Mesenchymal stem cell (in vitro differentiated cells and primary cell): Measurements from ENCODE around the gene CD81.

Experiments
- DNase-seq: peaks from one replicate; pipeline ENCODE4 v3.0.0-alpha.2; 2013
- H2AFZ ChIP-seq: one replicate; pipeline ENCODE4 v1.6.1; 2013; ENCODE audit warnings: low read depth, mild to moderate bottlenecking, control low read depth, inconsistent platforms, low read length, moderate library complexity
- H2AK5ac ChIP-seq: 2 replicates; pipeline ENCODE4 v1.6.1; 2013; ENCODE audit warnings: low read length, moderate library complexity, mild to moderate bottlenecking, inconsistent platforms; ENCODE audit not compliant: severe bottlenecking
- H2BK120ac ChIP-seq: one replicate; pipeline ENCODE4 v1.6.1; 2013; ENCODE audit warnings: low read depth, mild to moderate bottlenecking, inconsistent platforms, low read length, moderate library complexity
- H2BK12ac ChIP-seq, 2 experiments: one replicate each; pipeline ENCODE4 v1.6.1; 2013; ENCODE audit warnings: inconsistent platforms in 2 of 2, low read length in 2 of 2, mild to moderate bottlenecking in 2 of 2, moderate library complexity in 2 of 2, control low read depth in 1 of 2
- H2BK15ac ChIP-seq: one replicate; pipeline ENCODE4 v1.6.1; 2013; ENCODE audit warnings: mild to moderate bottlenecking, low read depth, inconsistent platforms; ENCODE audit not compliant: poor library complexity, severe bottlenecking
- H2BK5ac ChIP-seq: 2 replicates; pipeline ENCODE4 v1.6.1; 2013; ENCODE audit warnings: low read depth, mild to moderate bottlenecking, low read length, control low read depth, inconsistent platforms; ENCODE audit not compliant: poor library complexity, severe bottlenecking
- H3K14ac ChIP-seq, 2 experiments: one replicate each; pipeline ENCODE4 v1.6.1; 2013; ENCODE audit warnings: inconsistent platforms in 2 of 2, low read length in 2 of 2, control low read depth in 1 of 2, mild to moderate bottlenecking in 1 of 2, moderate library complexity in 1 of 2
- H3K18ac ChIP-seq, 2 experiments: one replicate each; pipeline ENCODE4 v1.6.1; 2013; ENCODE audit warnings: inconsistent platforms in 2 of 2, low read length in 2 of 2, control low read depth in 1 of 2, low read depth in 1 of 2, mild to moderate bottlenecking in 1 of 2
- H3K23ac ChIP-seq, 2 experiments: one replicate each; pipeline ENCODE4 v1.6.1; 2013; ENCODE audit warnings: inconsistent platforms in 2 of 2, low read length in 2 of 2, mild to moderate bottlenecking in 2 of 2, moderate library complexity in 2 of 2, control low read depth in 1 of 2
- H3K27ac ChIP-seq: 2 replicates; pipeline ENCODE4 v1.5.1; 2013; ENCODE audit warnings: mild to moderate bottlenecking, moderate library complexity, low read length, control low read depth, inconsistent platforms; ENCODE audit not compliant: poor library complexity, severe bottlenecking
- H3K27me3 ChIP-seq, 2 experiments: 2 replicates each; pipeline versions ENCODE4 v1.6.1 to v1.7.0; 2013; ENCODE audit warnings: low read length in 2 of 2, mild to moderate bottlenecking in 2 of 2, moderate library complexity in 2 of 2, control low read depth in 1 of 2, inconsistent platforms in 1 of 2; ENCODE audit not compliant: control insufficient read depth in 1 of 2, insufficient read depth in 1 of 2
- H3K36me3 ChIP-seq, 2 experiments: 2 replicates each; pipeline versions ENCODE4 v1.6.1 to v1.7.0; 2013; ENCODE audit warnings: low read length in 2 of 2, control low read depth in 1 of 2, inconsistent platforms in 1 of 2, low read depth in 1 of 2, mild to moderate bottlenecking in 1 of 2; ENCODE audit not compliant: insufficient read depth in 2 of 2, control insufficient read depth in 1 of 2
- H3K4ac ChIP-seq, 2 experiments: one replicate each; pipeline ENCODE4 v1.6.1; 2013; ENCODE audit warnings: inconsistent platforms in 2 of 2, low read length in 2 of 2, mild to moderate bottlenecking in 2 of 2, moderate library complexity in 2 of 2, control low read depth in 1 of 2, low read depth in 1 of 2
- H3K4me1 ChIP-seq: 2 replicates; pipeline ENCODE4 v1.6.1; 2013; ENCODE audit warnings: low read depth, low read length, control low read depth; ENCODE audit not compliant: control insufficient read depth, insufficient read depth
- H3K4me2 ChIP-seq: 2 replicates; pipeline ENCODE4 v1.6.1; 2013; ENCODE audit warnings: low read length, mild to moderate bottlenecking, inconsistent platforms; ENCODE audit not compliant: poor library complexity, severe bottlenecking
- H3K4me3 ChIP-seq, 2 experiments: 2 replicates each; pipeline versions ENCODE4 v1.5.1 to v1.7.0; 2013; ENCODE audit warnings: low read length in 2 of 2, mild to moderate bottlenecking in 2 of 2, control low read depth in 1 of 2, low read depth in 1 of 2; ENCODE audit not compliant: insufficient read depth in 1 of 2
- H3K79me1 ChIP-seq: replicated peaks from 2 replicates; pipeline ENCODE4 v1.6.1; 2013; ENCODE audit warnings: mild to moderate bottlenecking, control low read depth, low read length, inconsistent platforms; ENCODE audit not compliant: poor library complexity, severe bottlenecking
- H3K9ac ChIP-seq: 2 replicates; pipeline ENCODE4 v1.7.0; 2013; ENCODE audit warnings: mild to moderate bottlenecking, low read length, moderate library complexity
- H3K9me3 ChIP-seq: 2 replicates; pipeline ENCODE4 v1.7.0; 2013; ENCODE audit warnings: mild to moderate bottlenecking, low read length; ENCODE audit not compliant: control insufficient read depth
- H4K8ac ChIP-seq: one replicate; pipeline ENCODE4 v1.6.1; 2013; ENCODE audit warnings: inconsistent platforms, mild to moderate bottlenecking, low read length, moderate library complexity
- H4K91ac ChIP-seq: one replicate; pipeline ENCODE4 v1.6.1; 2013; ENCODE audit warnings: mild to moderate bottlenecking, low read length, inconsistent platforms
- WGBS: methylation state at CpG from one replicate; pipeline ENCODE4 v1.1.7; 2013; ENCODE audit warnings: mixed read lengths; 5-methylcytosine and 5-hydroxymethylcytosine counted together

Gene CD81

GRCh38 chr11:2421996-2422395 is 44.9 kb downstream of the CD81 start:
- H4K8ac ChIP-seq = no peak overlapping the region
- H2BK15ac ChIP-seq = no peak overlapping the region
- no peak overlapping the region for H2BK120ac ChIP-seq
- H3K18ac ChIP-seq = no peak overlapping the region
- H3K23ac ChIP-seq = no peak overlapping the region
- no peak overlapping the region for H4K91ac ChIP-seq
- no peak overlapping the region for H2BK12ac ChIP-seq
- peaks cover 8 to 42% of the 10 kb centered on the region in 2 experiments for H3K27me3 ChIP-seq
- no peak overlapping the region for H3K27ac ChIP-seq
- DNase-seq = no peak
- no peak overlapping the region for H3K9ac ChIP-seq
- H2BK5ac ChIP-seq = no peak overlapping the region
- no peak overlapping the region for H2AK5ac ChIP-seq
- 89% methylated on average over 17 of the region's 17 CpGs for WGBS
- H3K79me1 ChIP-seq = no peaks in the 10 kb centered on the region
- H3K14ac ChIP-seq = no peak overlapping the region
- H3K36me3 ChIP-seq = no peaks in the 10 kb centered on the region
- no peaks in the 10 kb centered on the region for H3K9me3 ChIP-seq
- no peak overlapping the region for H3K4ac ChIP-seq
- no peak overlapping the region for H2AFZ ChIP-seq
- H3K4me1 ChIP-seq = peaks cover 9% of the 10 kb centered on the region
- H3K4me3 ChIP-seq = no peak overlapping the region
- H3K4me2 ChIP-seq = no peak overlapping the region

GRCh38 chr11:2422461-2423156 is 45.5 kb downstream of the CD81 start:
- Histone ChIP-seq H3K14ac (no peak overlapping the region), H2BK12ac (no peak overlapping the region), H2AK5ac (no peak overlapping the region), H3K4me1 (peaks cover 9% of the 10 kb centered on the region), H3K36me3 (no peaks in the 10 kb centered on the region), H3K18ac (no peak overlapping the region), H3K9ac (no peak overlapping the region), H2AFZ (no peak overlapping the region), H3K23ac (no peak overlapping the region), H3K27ac (no peak overlapping the region), H3K4ac (no peak overlapping the region), H3K27me3 (peaks cover 8 to 46% of the 10 kb centered on the region in 2 experiments), H2BK120ac (no peak overlapping the region), H2BK15ac (no peak overlapping the region), H4K8ac (no peak overlapping the region), H3K9me3 (no peaks in the 10 kb centered on the region), H3K4me3 (no peak overlapping the region), H3K4me2 (no peak overlapping the region), H4K91ac (no peak overlapping the region), H3K79me1 (no peaks in the 10 kb centered on the region), H2BK5ac (no peak overlapping the region)
- DNase-seq = no peak
- 90% methylated on average over 14 of the region's 14 CpGs for WGBS

GRCh38 chr11:2423157-2424025 is 46.3 kb downstream of the CD81 start:
- Histone ChIP-seq H2BK5ac (no peak overlapping the region), H3K36me3 (no peaks in the 10 kb centered on the region), H3K18ac (no peak overlapping the region), H3K9ac (no peak overlapping the region), H3K27me3 (peaks cover 8 to 48% of the 10 kb centered on the region in 2 experiments), H2BK120ac (no peak overlapping the region), H2AFZ (no peak overlapping the region), H2BK15ac (no peak overlapping the region), H2BK12ac (no peak overlapping the region), H3K9me3 (no peaks in the 10 kb centered on the region), H3K4me2 (no peak overlapping the region), H3K4ac (no peak overlapping the region), H2AK5ac (no peak overlapping the region), H3K79me1 (no peaks in the 10 kb centered on the region), H3K4me3 (no peak overlapping the region), H4K8ac (no peak overlapping the region), H3K14ac (no peak overlapping the region), H4K91ac (no peak overlapping the region), H3K27ac (no peak overlapping the region), H3K23ac (no peak overlapping the region), H3K4me1 (peaks cover 9% of the 10 kb centered on the region)
- no peak for DNase-seq
- 85% methylated on average over 26 of the region's 26 CpGs for WGBS

GRCh38 chr11:2424811-2425495 is 47.8 kb downstream of the CD81 start:
- H4K91ac ChIP-seq = no peak overlapping the region
- no peak overlapping the region for H3K9ac ChIP-seq
- no peak overlapping the region for H2BK15ac ChIP-seq
- H3K14ac ChIP-seq = no peak overlapping the region
- H3K4me1 ChIP-seq = peaks cover 7% of the 10 kb centered on the region
- no peak overlapping the region for H3K27ac ChIP-seq
- H2BK5ac ChIP-seq = no peak overlapping the region
- no peak overlapping the region for H2BK120ac ChIP-seq
- no peaks in the 10 kb centered on the region for H3K79me1 ChIP-seq
- H3K27me3 ChIP-seq = peaks cover 8 to 48% of the 10 kb centered on the region in 2 experiments
- no peak for DNase-seq
- H3K9me3 ChIP-seq = no peaks in the 10 kb centered on the region
- no peak overlapping the region for H2AK5ac ChIP-seq
- no peaks in the 10 kb centered on the region for H3K36me3 ChIP-seq
- 88% methylated on average over 28 of the region's 28 CpGs for WGBS
- no peak overlapping the region for H3K18ac ChIP-seq
- H2AFZ ChIP-seq = no peak overlapping the region
- H3K4ac ChIP-seq = no peak overlapping the region
- no peak overlapping the region for H4K8ac ChIP-seq
- H3K4me2 ChIP-seq = no peak overlapping the region
- no peak overlapping the region for H3K23ac ChIP-seq
- peak overlapping the region in 1 of 2 experiments; percentile 4 for H3K4me3 ChIP-seq
- no peak overlapping the region for H2BK12ac ChIP-seq
